Neural progenitor cell (in vitro differentiated cells): ENCODE data around the gene ZBED2. TPM values are rescaled to one million over a fixed set of nuclear protein-coding genes. Genes with fewer than 3 reads are reported as not detected.

Experiments
- DNase-seq: peaks from one replicate; pipeline ENCODE4 v3.0.0-alpha.2; 2016; ENCODE audit warnings: low spot score
- H2AFZ ChIP-seq: fragments of 200-600 bp; sonication (generic); replicated peaks from 2 replicates; pipeline ENCODE4 v1.6.1; 2016; ENCODE audit warnings: antibody characterized with exemption
- H3F3A ChIP-seq: fragments of 200-600 bp; sonication (generic); 2 replicates; pipeline ENCODE4 v1.6.1; 2016; ENCODE audit warnings: antibody characterized with exemption, low read depth
- H3K27ac ChIP-seq: fragments of 200-600 bp; sonication (generic); 2 replicates; pipeline ENCODE4 v1.5.1; 2016; ENCODE audit warnings: mild to moderate bottlenecking
- H3K27me3 ChIP-seq: fragments of 200-600 bp; sonication (generic); 2 replicates; pipeline ENCODE4 v1.6.1; 2016; ENCODE audit warnings: mild to moderate bottlenecking, moderate library complexity
- H3K36me3 ChIP-seq: fragments of 200-600 bp; sonication (generic); 2 replicates; pipeline ENCODE4 v1.5.1; 2016
- H3K4me1 ChIP-seq: fragments of 200-600 bp; sonication (generic); 2 replicates; pipeline ENCODE4 v1.6.1; 2016; ENCODE audit warnings: mixed run types
- H3K4me2 ChIP-seq: fragments of 200-600 bp; sonication (generic); 2 replicates; pipeline ENCODE4 v1.6.1; 2016
- H3K4me3 ChIP-seq: fragments of 200-600 bp; sonication (generic); 2 replicates; pipeline ENCODE4 v1.5.1; 2016
- H3K79me2 ChIP-seq: fragments of 200-600 bp; sonication (generic); 2 replicates; pipeline ENCODE4 v1.6.1; 2016; ENCODE audit warnings: low read depth
- H3K9ac ChIP-seq: fragments of 200-600 bp; sonication (generic); 2 replicates; pipeline ENCODE4 v1.6.1; 2016
- H3K9me3 ChIP-seq: fragments of 200-600 bp; sonication (generic); 2 replicates; pipeline ENCODE4 v1.5.1; 2016; ENCODE audit warnings: low read depth
- H4K20me1 ChIP-seq: fragments of 200-600 bp; sonication (generic); 2 replicates; pipeline ENCODE4 v1.6.1; 2016; ENCODE audit warnings: low read depth
- H3K27ac Mint-ChIP-seq: 3 replicates; pipeline ENCODE4 v1.8.0; 2021; ENCODE audit warnings: mixed read lengths
- H3K27me3 Mint-ChIP-seq: 2 replicates; pipeline ENCODE4 v1.8.0; 2022; ENCODE audit warnings: low read depth, mild to moderate bottlenecking, inconsistent platforms, moderate library complexity, mixed read lengths; ENCODE audit not compliant: insufficient read depth
- H3K36me3 Mint-ChIP-seq: 3 replicates; pipeline ENCODE4 v1.8.0; 2021; ENCODE audit warnings: mixed read lengths
- H3K4me1 Mint-ChIP-seq: 3 replicates; pipeline ENCODE4 v1.8.0; 2021; ENCODE audit warnings: mixed read lengths
- H3K4me3 Mint-ChIP-seq: 3 replicates; pipeline ENCODE4 v1.8.0; 2021; ENCODE audit warnings: mild to moderate bottlenecking, moderate library complexity, mixed read lengths
- H3K9me3 Mint-ChIP-seq: 3 replicates; pipeline ENCODE4 v1.8.0; 2020; ENCODE audit warnings: mixed read lengths
- EZH2 ChIP-seq: fragments of 200-600 bp; sonication (generic); IDR thresholded peaks from 2 replicates; pipeline ENCODE4 v1.6.1; 2017; ENCODE audit warnings: antibody characterized with exemption, mild to moderate bottlenecking, moderate library complexity
- EZH2phosphoT487 ChIP-seq: fragments of 200-600 bp; sonication (generic); IDR thresholded peaks from 2 replicates; pipeline ENCODE4 v1.6.1; 2017; ENCODE audit warnings: antibody characterized with exemption
- total RNA-seq: library from RNA; depleted of rRNA; stranded (reverse); fragments of >200 nt; gene quantifications from 2 replicates; pipeline ENCODE4 v1.2.3, GENCODE V29; 2015; ENCODE audit warnings: low replicate concordance
- TF ChIP-seq, protein P1 (sequence below): fragments of 200-600 bp; sonication (generic); IDR thresholded peaks from 2 replicates; pipeline ENCODE4 v1.5.1; 2017; ENCODE audit warnings: antibody characterized with exemption, mild to moderate bottlenecking

Gene ZBED2
- total RNA-seq, 1 donor from 2014 or later, result not detected

DNA sequence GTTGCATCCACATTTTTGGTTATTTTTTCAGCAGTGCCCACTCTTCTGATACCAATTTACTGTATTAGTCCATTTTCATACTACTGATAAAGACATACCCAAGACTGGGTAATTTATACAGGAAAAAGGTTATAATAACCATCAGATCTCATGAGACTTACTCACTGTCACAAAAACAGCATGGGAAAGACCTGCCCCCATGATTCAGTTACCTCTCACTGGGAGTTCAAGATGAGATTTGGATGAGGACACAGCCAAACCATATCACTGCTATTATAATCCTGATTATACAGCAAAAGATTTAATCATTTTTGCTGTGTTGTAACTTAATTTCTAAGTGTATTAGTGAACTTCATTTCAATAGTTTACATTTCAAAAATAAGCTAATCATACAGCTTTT, 6.6 kb downstream of the ZBED2 start:
- H3K27me3 Mint-ChIP-seq, result peaks cover under 1% of the 10 kb centered on the region
- Histone ChIP-seq H3K4me3 (no peak overlapping the region), H3K27me3 (no peaks in the 10 kb centered on the region), H3K36me3 (no peaks in the 10 kb centered on the region), H3K4me1 (no peaks in the 10 kb centered on the region), H2AFZ (no peak overlapping the region), H3K9me3 (no peaks in the 10 kb centered on the region), H3F3A (no peaks in the 10 kb centered on the region), H3K79me2 (no peaks in the 10 kb centered on the region), H3K4me2 (no peak overlapping the region), H4K20me1 (no peaks in the 10 kb centered on the region), H3K27ac (no peak overlapping the region), H3K9ac (no peak overlapping the region)
- no peak overlapping the region for H3K4me3 Mint-ChIP-seq
- no peaks in the 10 kb centered on the region for H3K4me1 Mint-ChIP-seq
- peaks cover 6% of the 10 kb centered on the region for H3K9me3 Mint-ChIP-seq
- no peak for DNase-seq
- no peak overlapping the region for H3K27ac Mint-ChIP-seq
- no peaks in the 10 kb centered on the region for H3K36me3 Mint-ChIP-seq
- no peak for TF ChIP-seq EZH2
- no peak for TF ChIP-seq EZH2phosphoT487
- TF ChIP-seq, protein P1, sequence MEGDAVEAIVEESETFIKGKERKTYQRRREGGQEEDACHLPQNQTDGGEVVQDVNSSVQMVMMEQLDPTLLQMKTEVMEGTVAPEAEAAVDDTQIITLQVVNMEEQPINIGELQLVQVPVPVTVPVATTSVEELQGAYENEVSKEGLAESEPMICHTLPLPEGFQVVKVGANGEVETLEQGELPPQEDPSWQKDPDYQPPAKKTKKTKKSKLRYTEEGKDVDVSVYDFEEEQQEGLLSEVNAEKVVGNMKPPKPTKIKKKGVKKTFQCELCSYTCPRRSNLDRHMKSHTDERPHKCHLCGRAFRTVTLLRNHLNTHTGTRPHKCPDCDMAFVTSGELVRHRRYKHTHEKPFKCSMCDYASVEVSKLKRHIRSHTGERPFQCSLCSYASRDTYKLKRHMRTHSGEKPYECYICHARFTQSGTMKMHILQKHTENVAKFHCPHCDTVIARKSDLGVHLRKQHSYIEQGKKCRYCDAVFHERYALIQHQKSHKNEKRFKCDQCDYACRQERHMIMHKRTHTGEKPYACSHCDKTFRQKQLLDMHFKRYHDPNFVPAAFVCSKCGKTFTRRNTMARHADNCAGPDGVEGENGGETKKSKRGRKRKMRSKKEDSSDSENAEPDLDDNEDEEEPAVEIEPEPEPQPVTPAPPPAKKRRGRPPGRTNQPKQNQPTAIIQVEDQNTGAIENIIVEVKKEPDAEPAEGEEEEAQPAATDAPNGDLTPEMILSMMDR, result no peak

DNA sequence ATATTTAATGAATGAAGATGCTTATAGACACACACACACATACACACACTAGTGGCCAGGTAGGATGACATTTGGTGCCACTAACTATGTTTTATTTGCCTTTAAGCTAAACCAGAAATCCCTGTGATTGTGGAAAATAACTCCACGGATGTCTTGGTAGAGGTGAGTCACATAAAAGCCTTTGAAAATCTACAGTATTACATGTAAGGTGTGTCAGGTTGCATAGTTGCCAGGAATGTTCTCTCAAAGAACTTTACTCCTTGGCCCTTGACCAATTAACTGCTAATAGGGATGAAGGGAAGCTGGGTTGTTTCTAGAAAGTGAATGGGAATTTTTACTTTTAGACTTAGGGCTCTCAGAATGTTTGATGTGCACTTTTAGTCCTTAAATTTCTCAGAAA, 9.9 kb downstream of the ZBED2 start:
- Histone ChIP-seq H3K4me3 (no peak overlapping the region), H3K27ac (no peak overlapping the region), H3K27me3 (no peaks in the 10 kb centered on the region), H2AFZ (no peak overlapping the region), H4K20me1 (no peaks in the 10 kb centered on the region), H3K79me2 (no peaks in the 10 kb centered on the region), H3K4me2 (no peak overlapping the region), H3F3A (no peaks in the 10 kb centered on the region), H3K36me3 (no peaks in the 10 kb centered on the region), H3K9me3 (no peaks in the 10 kb centered on the region), H3K4me1 (no peaks in the 10 kb centered on the region), H3K9ac (no peak overlapping the region)
- peaks cover 6% of the 10 kb centered on the region for H3K9me3 Mint-ChIP-seq
- no peak overlapping the region for H3K27ac Mint-ChIP-seq
- H3K4me1 Mint-ChIP-seq, result no peaks in the 10 kb centered on the region
- no peaks in the 10 kb centered on the region for H3K36me3 Mint-ChIP-seq
- no peak for DNase-seq
- TF ChIP-seq EZH2, result no peak
- TF ChIP-seq, protein P1, result no peak
- TF ChIP-seq EZH2phosphoT487, result no peak
- H3K4me3 Mint-ChIP-seq, result no peak overlapping the region
- H3K27me3 Mint-ChIP-seq, result peaks cover 2% of the 10 kb centered on the region

DNA sequence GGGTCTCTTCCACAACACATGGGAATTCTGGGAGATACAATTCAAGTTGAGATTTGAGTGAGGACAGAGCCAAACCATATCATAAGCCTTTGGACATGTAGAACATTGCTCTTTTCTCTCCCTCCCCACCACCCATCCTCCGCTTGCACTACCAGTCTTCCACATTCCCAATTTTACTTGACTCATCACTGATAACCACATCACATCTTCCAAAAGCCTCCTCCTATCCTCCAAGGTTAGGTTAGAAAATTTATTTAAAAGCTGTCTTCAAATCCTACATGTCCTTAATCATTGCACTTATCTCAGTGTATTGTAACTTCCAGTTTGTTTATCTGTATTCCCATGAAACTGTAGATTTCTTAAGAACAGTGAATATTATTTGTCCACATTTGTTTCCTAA, 10.4 kb downstream of the ZBED2 start:
- H3K27ac ChIP-seq, result no peak overlapping the region
- Mint-ChIP-seq H3K36me3 (no peaks in the 10 kb centered on the region), H3K4me1 (no peaks in the 10 kb centered on the region), H3K4me3 (no peak overlapping the region), H3K27me3 (peaks cover 2% of the 10 kb centered on the region), H3K9me3 (peaks cover 6% of the 10 kb centered on the region), H3K27ac (no peak overlapping the region)
- H3K9me3 ChIP-seq, result no peaks in the 10 kb centered on the region
- TF ChIP-seq, protein P1, result no peak
- no peak for TF ChIP-seq EZH2phosphoT487
- TF ChIP-seq EZH2, result no peak
- no peaks in the 10 kb centered on the region for H3K79me2 ChIP-seq
- no peaks in the 10 kb centered on the region for H3K4me1 ChIP-seq
- no peaks in the 10 kb centered on the region for H4K20me1 ChIP-seq
- H3K4me3 ChIP-seq, result no peak overlapping the region
- H3F3A ChIP-seq, result no peaks in the 10 kb centered on the region
- no peak overlapping the region for H3K4me2 ChIP-seq
- no peak overlapping the region for H3K9ac ChIP-seq
- DNase-seq, result no peak
- H2AFZ ChIP-seq, result no peak overlapping the region
- H3K36me3 ChIP-seq, result no peaks in the 10 kb centered on the region
- no peaks in the 10 kb centered on the region for H3K27me3 ChIP-seq

DNA sequence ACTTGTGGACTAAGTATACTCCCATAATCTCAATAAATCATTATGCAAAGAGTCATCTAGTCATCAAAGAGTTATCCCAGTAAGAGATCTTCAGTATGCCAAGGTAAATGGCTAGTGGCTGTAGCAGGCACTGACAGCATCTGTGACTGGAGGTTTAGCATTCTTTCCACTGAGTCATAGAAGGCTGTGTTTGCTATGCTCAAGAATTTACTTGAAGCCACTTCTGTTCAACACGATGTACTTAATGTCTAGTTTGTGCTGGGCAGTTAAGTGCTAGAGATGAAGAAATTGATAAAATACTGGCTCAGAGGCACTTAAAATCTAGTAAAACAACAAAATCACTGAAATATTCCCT, 13.0 kb downstream of the ZBED2 start:
- no peaks in the 10 kb centered on the region for H3K36me3 ChIP-seq
- no peaks in the 10 kb centered on the region for H3K4me1 ChIP-seq
- no peaks in the 10 kb centered on the region for H3K27me3 ChIP-seq
- TF ChIP-seq EZH2phosphoT487, result no peak
- no peak for TF ChIP-seq EZH2
- TF ChIP-seq, protein P1, result no peak
- H3K9ac ChIP-seq, result no peak overlapping the region
- no peak overlapping the region for H3K4me3 ChIP-seq
- H3K4me2 ChIP-seq, result no peak overlapping the region
- H3K9me3 ChIP-seq, result no peaks in the 10 kb centered on the region
- H2AFZ ChIP-seq, result no peak overlapping the region
- no peaks in the 10 kb centered on the region for H3K36me3 Mint-ChIP-seq
- H3K79me2 ChIP-seq, result no peaks in the 10 kb centered on the region
- DNase-seq, result no peak
- no peaks in the 10 kb centered on the region for H4K20me1 ChIP-seq
- H3K4me3 Mint-ChIP-seq, result no peak overlapping the region
- H3K27ac Mint-ChIP-seq, result no peak overlapping the region
- no peaks in the 10 kb centered on the region for H3K4me1 Mint-ChIP-seq
- H3K27me3 Mint-ChIP-seq, result peaks cover 2% of the 10 kb centered on the region
- no peak overlapping the region for H3K27ac ChIP-seq
- H3K9me3 Mint-ChIP-seq, result peaks cover 6% of the 10 kb centered on the region
- H3F3A ChIP-seq, result no peaks in the 10 kb centered on the region
